GM18868 (cell line): ENCODE measurements around the gene MAPK6.
A peak's percentile ranks its signal among the peaks of the same experiment; 100 is the strongest.

Source experiments
- ATAC-seq: cut with Tn5 transposase; IDR thresholded peaks from one replicate; pipeline ENCODE4 v1.9.1; 2021; ENCODE audit warnings: mild to moderate bottlenecking, moderate library complexity; ENCODE audit not compliant: unreplicated experiment

Gene MAPK6

DNA sequence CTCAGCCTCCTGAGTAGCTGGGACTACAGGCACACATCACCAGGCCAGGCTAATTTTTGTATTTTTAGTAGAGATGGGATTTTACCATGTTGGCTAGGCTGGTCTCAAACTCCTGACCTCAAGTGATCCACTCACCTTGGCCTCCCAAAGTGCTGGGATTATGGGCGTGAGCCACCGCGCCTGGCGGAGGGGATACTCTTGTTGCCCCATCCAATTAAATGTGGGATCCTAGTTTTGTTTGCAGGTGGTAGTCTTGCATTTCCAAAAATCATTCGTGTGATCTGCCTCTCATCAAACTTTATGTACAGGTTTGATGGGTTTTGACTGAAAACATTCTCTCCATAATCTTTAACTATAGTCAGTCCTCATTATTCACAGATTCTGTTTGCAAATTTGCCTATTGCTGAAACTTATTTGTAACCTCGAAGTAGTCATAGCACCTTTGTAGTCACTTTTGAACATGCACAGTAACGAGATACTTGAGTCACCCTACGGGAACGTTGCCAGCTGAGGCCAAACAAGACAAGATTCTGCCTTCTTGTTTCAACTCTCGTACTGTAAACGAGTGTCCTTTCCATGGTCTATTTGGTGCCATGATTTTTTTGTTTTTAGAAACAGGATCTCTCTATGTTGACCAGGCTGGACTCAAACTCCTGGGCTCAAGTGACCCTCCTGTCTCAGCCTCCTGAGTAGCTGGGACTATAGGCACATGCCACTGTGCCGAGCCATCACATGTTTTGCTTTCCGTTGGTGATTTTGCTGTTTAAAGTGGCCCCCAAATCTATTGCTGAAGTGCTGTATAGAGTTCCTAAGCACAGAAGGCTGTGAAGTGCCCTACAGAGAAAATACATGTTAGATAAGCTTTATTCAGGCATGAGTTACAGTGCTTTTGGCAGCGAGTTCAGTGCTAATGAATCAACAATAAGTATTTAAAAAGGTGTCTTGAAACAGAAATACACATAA, 8.1 kb upstream of the MAPK6 start:
- ATAC-seq: no peak

DNA sequence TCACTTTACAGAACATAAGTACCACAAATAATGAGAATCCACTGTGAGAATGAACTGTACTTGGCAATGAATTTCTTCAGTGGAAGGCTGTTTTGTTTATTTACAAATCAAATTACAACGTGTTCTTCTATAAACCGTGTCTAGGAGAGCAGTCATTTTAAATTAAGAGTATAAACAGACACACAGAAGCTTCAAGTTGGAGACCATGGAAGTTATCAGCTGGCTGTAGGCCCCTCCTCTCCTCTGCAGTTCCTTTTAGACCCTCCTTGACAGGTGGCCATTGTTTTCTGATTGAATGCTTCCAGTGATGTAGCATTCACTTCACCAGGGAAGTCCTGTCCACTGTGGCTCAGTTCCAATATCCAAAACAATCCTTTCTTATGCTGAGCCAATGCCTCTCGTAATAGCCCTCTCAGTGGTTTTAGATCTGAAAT, 7.3 kb upstream of the MAPK6 start:
- no peak for ATAC-seq

DNA sequence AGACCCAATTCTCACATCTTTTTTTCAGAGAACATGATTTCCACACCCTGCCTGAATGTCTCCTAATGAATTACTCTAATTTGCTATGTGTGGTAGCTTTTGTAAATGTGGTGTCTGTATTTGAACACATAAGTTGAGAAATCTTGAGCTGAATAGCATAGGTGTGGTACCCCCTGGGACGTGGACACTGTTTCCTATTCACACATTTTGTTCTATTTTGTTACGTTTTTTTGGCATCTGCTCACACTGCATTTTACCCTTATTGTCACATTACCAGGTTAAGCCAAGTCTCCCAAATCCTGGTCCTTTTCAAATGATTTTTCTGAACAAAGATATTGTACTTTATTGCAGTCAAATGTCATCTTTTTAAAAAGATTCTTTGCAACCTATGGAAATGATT, 6.8 kb upstream of the MAPK6 start:
- ATAC-seq: no peak

DNA sequence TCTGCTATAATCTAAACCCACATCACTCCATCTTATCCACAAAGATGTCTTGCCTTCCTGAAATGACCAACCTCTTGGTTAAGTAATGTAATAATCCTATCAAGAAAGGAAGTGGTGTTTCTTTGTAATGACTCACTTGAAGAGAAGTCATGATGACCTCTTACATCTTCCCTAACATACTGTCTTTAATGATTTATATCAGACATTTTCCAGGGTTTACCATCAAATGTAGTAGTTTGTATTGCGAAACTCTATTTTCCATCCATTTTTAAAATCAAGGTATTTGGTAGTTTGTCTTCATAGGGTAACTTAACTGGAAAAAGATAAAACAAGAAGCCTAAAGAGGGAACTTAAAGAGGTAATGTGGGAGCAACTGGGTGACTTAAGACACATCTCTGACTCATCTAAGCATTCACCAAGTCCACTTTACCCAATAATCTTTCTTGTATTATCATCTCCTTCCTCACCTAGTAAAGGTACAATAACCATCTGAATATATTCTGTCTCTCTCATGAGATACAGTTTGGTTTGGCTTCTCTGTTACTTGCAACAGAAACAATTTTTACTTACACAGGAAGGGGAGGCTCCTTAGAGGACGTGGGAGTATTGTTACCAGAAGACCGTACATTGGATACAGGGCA, 5.7 kb upstream of the MAPK6 start:
- peak; percentile 52 for ATAC-seq

DNA sequence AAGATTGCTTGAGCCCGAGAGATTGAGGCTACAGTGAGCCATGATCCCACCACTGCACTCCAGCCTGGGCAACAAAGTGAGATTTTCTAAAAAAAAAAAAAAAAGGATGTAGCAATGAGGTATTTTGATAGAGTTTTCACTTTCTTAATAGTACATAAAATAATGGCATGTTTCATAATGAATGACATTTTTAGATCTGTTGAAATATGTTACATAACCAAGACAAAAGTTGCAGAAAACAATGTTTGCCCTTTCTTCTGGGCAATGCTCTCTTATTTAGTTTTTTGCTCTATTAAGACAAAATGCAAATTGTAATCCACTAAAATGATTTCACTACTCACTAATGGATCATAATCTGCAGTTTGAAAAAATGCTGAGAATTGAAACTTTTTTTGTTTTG, 4.4 kb upstream of the MAPK6 start:
- ATAC-seq: no peak

DNA sequence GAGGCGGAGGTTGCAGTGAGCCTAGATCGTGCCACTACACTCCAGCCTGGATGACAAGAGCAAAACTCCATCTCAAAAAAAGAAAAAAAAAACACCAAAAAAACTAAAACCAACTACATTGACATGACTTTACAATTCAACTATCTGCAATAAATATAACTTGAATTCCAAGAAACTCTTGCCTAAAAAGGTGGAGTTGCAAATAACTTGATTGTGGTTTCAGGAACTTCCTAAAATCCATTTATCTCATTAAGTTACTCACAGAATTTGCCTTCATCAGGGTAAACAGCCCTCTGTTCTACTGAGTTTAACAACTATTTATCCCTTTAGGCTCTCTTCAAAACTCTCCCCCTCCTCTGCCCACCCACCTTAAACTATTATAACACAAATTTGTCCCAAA, 2.7 kb upstream of the MAPK6 start:
- ATAC-seq: no peak

DNA sequence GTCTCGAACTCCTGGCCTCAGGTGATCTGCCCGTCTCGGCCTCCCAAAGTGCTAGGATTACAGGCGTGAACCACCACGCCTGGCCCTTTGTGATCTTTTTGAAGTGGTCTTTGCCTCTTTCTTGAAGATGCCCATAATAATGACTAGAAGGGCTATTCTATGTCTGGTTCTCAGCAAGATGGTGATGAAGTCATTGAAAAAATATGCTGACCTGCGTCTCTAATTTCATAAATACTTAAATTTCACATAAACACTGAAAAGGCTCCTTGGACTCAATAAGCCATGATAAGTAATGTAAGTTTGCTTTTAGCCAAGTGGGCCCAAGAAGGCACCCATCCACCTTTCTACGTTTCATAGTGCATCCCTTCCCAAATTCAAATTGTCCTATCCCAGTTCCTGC, 775 bp upstream of the MAPK6 start:
- no peak for ATAC-seq

DNA sequence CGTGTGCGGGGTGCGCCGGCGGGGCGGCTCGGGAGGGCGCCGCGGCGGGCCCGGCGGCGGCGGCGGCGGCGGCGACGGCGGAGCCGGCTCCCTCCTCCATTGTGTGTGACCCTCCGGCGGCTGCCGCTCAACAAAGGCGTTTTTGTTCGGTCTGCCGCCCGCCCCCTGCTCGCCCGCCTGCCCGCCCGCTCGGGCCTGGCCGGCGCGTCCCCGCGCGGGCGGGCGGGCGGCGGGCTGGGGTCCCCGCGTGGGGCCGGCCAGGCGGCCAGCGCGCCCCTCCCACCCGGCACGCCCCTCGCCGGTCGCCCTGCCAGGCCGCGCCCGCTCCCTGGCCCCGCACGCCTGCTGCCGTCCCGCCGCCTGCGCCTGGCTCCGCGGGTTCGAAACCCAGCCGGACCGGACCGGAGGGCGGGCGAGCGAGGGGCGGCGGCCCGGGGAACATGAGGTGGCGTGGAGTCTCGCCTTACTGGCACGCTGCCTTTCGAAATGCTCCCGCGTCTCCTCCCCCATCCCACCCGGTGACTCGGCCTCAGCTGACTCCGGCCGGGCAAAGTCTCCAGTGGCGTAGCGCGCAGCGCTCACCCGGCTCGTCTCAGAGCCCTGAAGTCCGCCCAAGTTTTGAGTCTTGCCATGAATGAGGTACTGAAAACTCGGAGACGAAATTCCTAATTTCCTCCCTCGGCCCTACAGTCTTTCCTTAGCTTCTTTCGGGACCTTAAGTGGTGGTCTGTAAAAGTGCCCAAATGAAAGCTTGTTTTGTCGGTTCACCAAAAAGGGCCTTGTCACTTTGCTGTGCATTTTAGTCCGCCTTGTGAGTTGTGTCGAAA, 588 bp downstream of the MAPK6 start:
- ATAC-seq: peak; percentile 46

DNA sequence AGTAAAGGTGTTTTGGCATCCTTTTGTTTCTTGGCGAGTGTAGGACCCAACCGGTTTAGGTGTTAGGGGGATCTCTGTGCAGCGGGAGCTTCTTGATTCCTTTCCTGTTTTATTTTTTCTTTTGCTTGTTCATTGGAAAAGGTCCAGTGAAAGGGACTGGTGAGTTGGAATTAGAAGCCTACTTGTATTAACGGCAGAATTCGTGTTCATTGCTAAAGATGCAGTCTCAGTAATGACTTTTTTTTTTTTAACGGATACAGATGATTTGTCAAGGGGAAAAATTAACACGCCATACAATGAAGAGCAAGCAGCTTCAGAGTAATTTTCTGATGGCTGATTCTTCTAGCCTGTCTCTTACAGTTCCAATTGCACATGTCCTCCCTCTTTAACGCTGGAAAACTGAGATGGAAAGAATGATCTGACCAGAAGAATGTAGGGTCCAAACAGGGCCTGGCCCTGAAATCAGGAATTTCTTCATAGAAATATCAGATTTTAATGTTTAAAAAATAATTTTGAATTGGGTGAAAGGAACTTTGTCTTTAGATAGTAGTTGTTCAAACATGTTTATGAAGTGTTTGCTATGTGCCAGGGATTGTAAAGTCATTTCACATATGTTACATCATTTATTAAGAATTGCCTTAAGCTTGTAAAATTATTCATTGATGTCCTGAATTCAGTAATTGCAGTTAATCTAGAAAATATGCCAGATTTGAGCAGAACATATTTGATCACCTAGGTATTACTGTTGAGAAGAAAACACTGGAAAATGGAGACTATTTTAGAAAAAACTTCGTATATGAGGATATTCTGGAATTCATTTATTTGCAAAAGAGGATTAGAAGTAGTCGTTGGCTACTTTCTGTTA, 1.4 kb downstream of the MAPK6 start:
- ATAC-seq: no peak

DNA sequence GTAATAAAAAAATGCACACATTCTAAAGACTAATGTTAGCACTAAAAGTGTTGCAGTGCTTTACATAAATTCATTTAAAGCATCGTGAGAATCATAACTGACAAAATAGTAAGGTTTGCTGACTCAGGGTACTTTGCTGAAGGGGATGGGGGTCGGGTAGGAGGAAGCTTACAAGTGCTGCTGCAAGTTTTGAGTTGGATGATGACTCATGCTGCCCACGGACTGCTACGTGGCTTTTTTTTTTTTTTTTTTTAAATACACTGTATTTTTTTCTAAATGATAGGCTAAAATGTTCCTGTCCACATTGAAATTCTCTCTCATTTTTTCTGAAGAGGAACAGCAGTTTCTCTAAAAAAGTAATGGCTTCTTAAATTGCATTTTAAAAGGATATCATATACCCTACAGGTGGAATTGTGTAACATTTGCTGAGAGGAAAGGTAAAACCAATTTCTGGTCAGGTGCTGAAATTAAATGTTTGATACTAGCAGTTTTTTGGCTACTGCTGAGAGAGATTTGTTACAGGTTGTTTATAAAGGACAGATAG, 2.2 kb downstream of the MAPK6 start:
- ATAC-seq: no peak

DNA sequence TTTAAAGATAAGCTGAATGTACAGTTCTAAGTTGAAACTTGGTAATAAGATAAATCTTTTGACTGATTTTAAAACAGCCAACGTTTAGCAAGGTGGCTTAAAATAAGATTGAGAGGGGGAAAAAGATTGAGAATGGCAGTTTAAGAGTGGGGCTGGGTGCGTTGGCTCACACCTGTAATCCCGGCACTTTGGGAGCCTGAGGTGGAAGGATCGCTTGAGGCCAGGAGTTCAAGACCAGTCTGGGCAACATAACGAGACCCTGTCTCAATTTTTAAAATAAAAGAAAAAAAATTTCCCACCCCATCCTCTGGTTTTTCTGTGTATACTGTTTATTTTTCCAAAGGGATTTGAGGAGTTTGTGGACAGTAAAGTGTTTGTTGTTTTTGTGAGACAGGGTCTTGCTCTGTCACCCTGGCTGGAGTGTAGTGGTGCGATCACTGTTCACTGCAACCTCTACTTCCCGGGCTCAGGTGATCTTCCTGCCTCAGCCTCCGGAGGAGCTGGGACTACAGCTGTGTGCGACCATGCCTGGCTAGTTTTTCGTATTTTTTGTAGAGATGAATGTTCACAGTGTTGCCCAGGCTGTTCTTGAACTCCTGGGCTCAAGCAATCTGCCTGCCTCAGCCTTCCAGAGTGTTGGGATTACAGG, 3.0 kb downstream of the MAPK6 start:
- no peak for ATAC-seq

DNA sequence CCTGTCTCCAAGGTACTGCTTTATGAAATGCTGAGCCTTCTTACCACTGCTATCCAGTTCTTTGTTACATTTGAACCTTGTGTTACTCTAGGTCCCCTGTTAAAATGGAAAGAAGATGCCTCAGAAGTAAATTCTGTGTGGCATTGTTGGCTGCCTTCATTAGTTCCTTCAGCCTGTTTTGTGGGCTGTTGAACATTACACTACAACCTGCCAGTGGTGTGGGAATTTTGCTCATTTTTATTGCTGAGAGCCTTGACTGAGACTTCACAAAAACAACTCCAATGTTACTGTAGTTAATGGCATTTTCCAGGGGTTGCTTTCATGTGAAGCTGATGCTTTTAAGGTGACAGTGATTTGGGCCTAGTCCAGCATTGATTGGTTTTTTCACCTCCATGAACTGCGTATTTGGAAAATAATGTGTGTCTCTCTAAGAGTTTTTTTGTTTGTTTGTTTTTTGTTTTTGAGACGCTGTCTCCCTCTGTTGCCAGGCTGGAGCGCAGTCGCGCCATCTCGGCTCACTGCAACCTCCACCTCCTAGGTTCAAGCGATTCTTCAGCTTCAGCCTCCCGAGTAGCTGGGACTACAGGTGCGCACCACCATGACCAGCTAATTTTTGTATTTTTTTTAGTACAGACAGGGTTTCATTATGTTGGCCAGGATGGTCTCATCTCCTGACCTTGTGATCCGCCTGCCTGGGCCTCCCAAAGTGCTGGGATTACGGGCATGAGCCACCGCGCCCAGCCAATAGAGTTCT, 4.3 kb downstream of the MAPK6 start:
- no peak for ATAC-seq

DNA sequence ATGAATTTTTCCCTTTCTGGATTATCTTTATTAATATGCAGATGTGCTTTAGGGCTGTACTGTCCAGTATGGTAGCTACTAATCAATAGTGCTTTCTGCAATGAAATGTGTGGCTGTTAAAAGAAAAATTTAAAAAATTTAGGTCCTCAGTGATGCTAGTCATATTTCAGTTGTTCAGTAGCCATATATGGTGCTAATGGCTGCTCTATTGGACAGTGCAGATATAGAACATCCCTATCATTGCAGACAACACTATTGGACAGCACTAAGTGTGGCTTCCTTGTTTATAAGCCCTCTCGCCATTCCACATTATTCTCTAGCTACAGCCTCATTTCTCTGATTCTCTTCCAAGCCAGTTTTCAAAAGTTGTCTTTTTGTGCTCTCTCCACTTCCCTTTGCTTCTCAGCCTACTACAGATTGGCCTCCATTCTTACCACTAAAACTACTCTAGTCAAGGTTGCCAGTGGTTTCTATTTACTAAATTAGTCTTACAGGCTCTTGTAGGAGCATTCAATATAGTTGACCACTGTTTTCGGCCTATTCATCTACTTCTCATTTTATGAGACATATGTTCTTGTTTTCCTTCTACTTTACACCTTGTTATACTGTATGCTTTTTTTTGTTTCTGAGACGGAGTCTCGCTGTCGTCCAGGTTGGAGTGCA, 9.5 kb downstream of the MAPK6 start:
- peak; percentile 48 for ATAC-seq

DNA sequence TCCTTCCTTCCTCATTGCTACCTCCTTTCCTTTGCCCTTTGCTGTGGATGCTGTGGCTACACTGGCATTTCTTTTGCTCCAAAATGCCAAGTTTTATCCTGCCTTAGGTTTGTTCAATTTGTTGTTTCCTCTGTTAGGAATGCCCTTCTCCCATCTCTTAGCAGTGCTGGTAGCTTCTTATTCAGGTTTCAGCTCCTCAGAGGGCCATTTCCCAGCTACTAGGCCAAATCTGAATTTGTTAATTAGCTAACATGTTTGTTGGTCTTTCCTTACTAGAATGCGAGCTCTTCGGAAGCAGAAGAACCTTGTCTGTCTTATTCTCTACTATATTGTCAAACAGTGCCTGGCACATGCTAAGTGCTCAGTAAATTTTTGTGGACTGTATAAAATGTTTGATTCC, 11.0 kb downstream of the MAPK6 start:
- ATAC-seq: no peak

DNA sequence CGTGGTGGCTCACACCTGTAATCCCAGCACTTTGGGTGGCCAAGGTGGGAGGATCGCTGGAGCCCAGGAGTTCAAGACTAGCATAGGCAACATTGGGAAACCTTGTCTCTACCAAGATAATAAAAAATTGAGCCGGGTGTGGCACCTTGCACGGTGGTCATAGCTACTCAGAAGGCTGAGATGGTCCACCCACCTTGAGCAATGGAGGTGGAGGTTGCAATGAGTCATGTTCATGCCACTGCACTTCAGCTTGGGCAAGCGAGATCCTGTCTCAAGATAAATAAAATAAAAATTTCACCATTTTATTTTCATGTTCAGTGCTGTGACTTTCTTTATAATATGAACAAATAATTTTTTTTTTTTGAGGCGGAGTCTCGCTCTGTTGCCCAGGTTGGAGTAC, 12.5 kb downstream of the MAPK6 start:
- no peak for ATAC-seq

DNA sequence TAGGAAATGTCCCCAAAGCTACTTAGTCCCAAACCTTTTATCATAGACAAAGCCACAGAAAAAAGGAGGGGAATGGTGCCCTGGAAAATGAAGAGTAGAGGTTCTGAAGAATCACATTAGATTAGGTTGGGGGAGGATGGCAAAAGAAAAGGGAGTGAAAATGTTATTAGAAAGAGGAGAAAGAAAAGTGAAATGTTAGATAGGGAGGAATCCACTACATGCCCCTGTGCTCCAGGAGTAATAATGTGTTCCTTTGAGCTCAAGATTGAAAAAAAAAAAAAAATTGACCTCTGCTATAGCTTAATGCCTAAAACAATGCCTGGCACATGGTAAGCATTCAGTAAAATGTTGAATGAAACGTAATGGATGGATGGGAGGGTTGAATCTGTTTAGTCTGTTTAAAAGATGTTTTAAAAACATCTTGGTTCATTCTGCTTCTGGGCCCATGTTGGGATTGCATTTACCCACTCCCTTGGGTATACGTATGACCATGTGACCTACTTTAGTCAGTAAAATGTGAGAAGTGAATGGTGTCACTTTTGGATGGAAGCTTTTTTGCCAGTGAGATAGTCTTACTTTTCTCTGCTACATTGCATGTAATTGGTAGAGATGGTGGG, 19.0 kb downstream of the MAPK6 start:
- ATAC-seq: no peak

DNA sequence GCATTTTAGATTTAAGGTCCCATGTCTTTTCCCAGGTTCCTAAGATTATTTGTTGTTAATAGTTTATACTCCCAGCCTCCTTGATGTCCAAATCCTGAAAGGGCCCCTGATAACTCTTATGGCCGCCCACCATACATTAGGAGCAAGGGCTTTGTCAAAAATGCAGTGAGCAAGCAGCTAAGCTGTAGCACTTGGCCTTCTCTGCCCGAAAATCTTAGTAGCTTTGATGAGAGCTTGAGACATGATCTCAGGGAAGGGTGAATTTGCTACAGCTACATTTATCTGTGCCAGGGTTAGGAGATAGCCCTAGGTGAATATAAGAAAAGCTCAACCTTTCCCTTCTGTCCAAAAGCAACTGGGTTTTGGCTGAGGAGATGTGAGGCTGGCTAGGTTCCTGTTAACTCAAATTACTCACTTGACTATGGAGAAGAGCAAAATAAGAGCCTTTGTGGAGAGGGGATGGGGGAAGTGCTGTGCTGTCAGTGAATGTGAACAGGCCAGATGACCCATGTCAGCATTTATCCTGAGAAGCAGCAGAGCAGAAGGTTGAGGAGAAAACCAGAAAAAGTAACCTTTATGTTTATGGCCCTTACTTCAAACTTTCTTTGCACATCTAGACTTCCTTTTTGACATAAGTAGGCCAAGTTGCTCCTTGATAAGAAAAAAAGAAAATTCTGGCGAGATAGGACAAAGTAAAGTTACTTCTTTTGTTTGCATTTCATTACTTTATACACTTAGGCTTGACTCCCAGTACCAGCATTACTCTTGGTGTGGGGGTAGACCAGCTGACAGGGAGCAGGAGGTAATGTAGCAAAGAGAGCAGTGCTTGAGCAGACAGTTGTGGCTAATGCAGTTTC, 21.1 kb downstream of the MAPK6 start:
- no peak for ATAC-seq
